Panc1 (cell line): ENCODE data around the gene S100A1.

Experiments used
- CTCF ChIP-seq: fragments of 450-650 bp; IDR thresholded peaks from 2 replicates; pipeline ENCODE4 v1.5.1; 2017; ENCODE audit warnings: mild to moderate bottlenecking
- POLR2AphosphoS5 ChIP-seq: IDR thresholded peaks from 2 replicates; pipeline ENCODE4 v1.6.1; 2012; ENCODE audit warnings: mild to moderate bottlenecking, low read depth, low read length, moderate library complexity
- REST ChIP-seq, 2 experiments: IDR thresholded peaks; 2 replicates each; pipeline ENCODE4 v1.6.1; 2011 to 2012; ENCODE audit warnings: low read depth in 2 of 2, control low read depth in 1 of 2, low read length in 1 of 2, mild to moderate bottlenecking in 1 of 2, moderate library complexity in 1 of 2; ENCODE audit not compliant: insufficient read depth in 1 of 2
- SIN3A ChIP-seq: IDR thresholded peaks from 2 replicates; pipeline ENCODE4 v1.6.1; 2012; ENCODE audit warnings: low read depth, mild to moderate bottlenecking, low read length, moderate library complexity, borderline replicate concordance; ENCODE audit not compliant: insufficient read depth

- TF ChIP-seq CTCF: no peak
- no peak for TF ChIP-seq POLR2AphosphoS5
- no peak for TF ChIP-seq REST (IDR thresholded peaks at IDR 0.05; ENCODE audit: insufficient read depth in 1 of 2, low read depth in 2 of 2, low read length in 1 of 2)
- TF ChIP-seq SIN3A: no peak
Measured at GRCh38 chr1:153667439-153667838, 39.2 kb downstream of the S100A1 start.
